ENCODE results near the gene NPAS2. TPM values are rescaled to one million over a fixed set of nuclear protein-coding genes. Genes with fewer than 3 reads are reported as not detected.

The NPAS2 gene
- total RNA-seq, 1 experiment from 2014 or later = 20.4 TPM

DNA sequence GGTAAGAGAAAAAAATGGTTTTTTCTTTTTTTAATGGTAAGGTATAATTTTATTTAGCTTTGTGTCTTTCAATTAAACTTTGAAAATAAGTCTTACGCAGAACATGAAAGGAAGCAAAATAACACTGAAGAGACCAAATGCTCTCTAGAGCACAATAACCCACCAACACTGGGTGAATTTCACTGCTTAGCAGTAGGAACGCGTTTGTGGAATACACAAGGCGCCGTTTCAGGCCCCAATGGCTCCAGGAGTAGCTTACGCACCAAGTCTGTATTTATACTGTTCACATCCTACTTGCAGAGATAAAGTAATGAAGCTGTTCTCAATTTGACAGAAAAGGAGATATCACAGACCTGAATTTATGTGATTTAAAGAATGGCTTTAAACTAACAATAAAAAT, 205.6 kb downstream of the NPAS2 start (continued):
- no peak for TF ChIP-seq EZH2phosphoT487 (IDR thresholded peaks at IDR 0.05; ENCODE audit: borderline replicate concordance)
- no peak for TF ChIP-seq SIN3A (IDR thresholded peaks at IDR 0.05; ENCODE audit: low read depth)
- TF ChIP-seq SRF (IDR thresholded peaks at IDR 0.05; ENCODE audit: low read depth) = no peak
- TF ChIP-seq YY1 (IDR thresholded peaks at IDR 0.05; ENCODE audit: extremely low read depth, insufficient replicate concordance, low read depth, low read length) = no peak
- TF ChIP-seq POLR2AphosphoS5 (IDR thresholded peaks at IDR 0.05; ENCODE audit: low read depth, low read length) = no peak
- TF ChIP-seq EGR1 (IDR thresholded peaks at IDR 0.05; ENCODE audit: low read depth) = no peak
- TF ChIP-seq EZH2 (IDR thresholded peaks at IDR 0.05) = no peak

DNA sequence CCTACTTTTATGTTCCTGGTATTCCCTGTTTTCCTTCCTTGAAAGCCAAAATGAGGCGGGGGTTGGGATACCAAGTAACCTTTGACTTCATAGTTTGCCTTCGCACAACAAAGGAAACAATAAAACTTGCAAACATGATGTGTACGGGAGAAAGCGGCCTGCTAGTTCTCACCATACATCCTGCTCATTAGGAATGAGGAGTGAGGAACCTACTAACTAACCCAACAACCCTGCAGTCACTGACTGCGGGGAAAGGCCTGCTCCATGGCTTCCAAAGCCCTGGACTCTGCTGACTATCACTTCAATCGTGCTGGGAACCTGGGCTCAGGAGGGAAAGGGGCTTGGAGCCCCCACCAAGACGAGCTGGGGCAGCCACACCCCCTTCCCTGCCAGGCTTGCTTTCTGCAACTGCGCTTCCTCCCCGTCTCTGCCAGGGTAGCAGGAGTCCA, 206.3 kb downstream of the NPAS2 start:
- no peak for DNase-seq (ENCODE audit: low read depth, low spot score)
- ChIA-PET POLR2A (no interaction called here), CTCF (no interaction called here), RAD21 (ENCODE audit: low non-redundant PET in 1 of 2, low total read pairs in 2 of 2, uncharacterized antibody in 2 of 2, unreplicated experiment in 2 of 2) (no interaction called here)
- Histone ChIP-seq H3K9ac (ENCODE audit: low read length) (no peak overlapping the region), H4K20me1 (ENCODE audit: insufficient read depth) (no peaks in the 10 kb centered on the region), H3K36me3 (ENCODE audit: control insufficient read depth in 1 of 2, insufficient read depth in 2 of 2, low read length in 2 of 2) (peaks cover 19 to 23% of the 10 kb centered on the region in 2 experiments), H3K79me2 (ENCODE audit: insufficient read depth, low read length) (no peaks in the 10 kb centered on the region), H3K9me3 (ENCODE audit: control insufficient read depth in 1 of 2, insufficient read depth in 1 of 2, low read depth in 1 of 2, low read length in 2 of 2) (no peaks in the 10 kb centered on the region), H2AFZ (ENCODE audit: low read depth, low read length, poor library complexity, severe bottlenecking) (no peak overlapping the region), H3K27ac (ENCODE audit: low read depth, low read length) (no peak overlapping the region), H3K9me2 (ENCODE audit: insufficient read depth) (no peaks in the 10 kb centered on the region), H3K27me3 (ENCODE audit: insufficient read depth, low read length) (no peaks in the 10 kb centered on the region), H3K4me3 (replicated peaks in 1 of 2; ENCODE audit: low read depth in 1 of 2, low read length in 2 of 2) (no peak overlapping the region), H3K4me2 (ENCODE audit: low read length) (no peak overlapping the region), H3K4me1 (ENCODE audit: control insufficient read depth in 1 of 2, insufficient read depth in 2 of 2, low read length in 2 of 2) (no peaks in the 10 kb centered on the region)
- no peak for ATAC-seq
- TF ChIP-seq CEBPB (IDR thresholded peaks at IDR 0.05; ENCODE audit: low read depth) (no peak), POLR2AphosphoS5 (IDR thresholded peaks at IDR 0.05; ENCODE audit: low read depth, low read length) (0 out of 2 replicates have a peak, but pooled peaks have one; percentile 15), POLR2A (IDR thresholded peaks at IDR 0.05; ENCODE audit: borderline replicate concordance, extremely low read depth, insufficient read depth, insufficient read length) (no peak)
- TF ChIP-seq, protein P1, sequence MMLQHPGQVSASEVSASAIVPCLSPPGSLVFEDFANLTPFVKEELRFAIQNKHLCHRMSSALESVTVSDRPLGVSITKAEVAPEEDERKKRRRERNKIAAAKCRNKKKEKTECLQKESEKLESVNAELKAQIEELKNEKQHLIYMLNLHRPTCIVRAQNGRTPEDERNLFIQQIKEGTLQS (IDR thresholded peaks at IDR 0.05) = no peak
- intact Hi-C loops (cut with micrococcal nuclease) = no loop called here
- BruUV-seq (replicated peaks) = no TSS peak

All from HCT116 (cell line).